Breast epithelium (tissue), 3 donors: ENCODE results near the gene PPEF1.

Experiments
- POLR2A ChIP-seq: fragments of 450-650 bp; IDR thresholded peaks from one replicate; pipeline ENCODE4 v1.6.1; 2016; ENCODE audit warnings: antibody characterized with exemption, mild to moderate bottlenecking, moderate library complexity
- POLR2AphosphoS5 ChIP-seq, 3 donors: sonication (generic); formaldehyde crosslinking; IDR thresholded peaks; one replicate each; pipeline ENCODE4 v1.6.1; 2017; ENCODE audit warnings: antibody characterized with exemption in 3 of 3
- TF ChIP-seq, protein P1 (sequence below), 3 donors: fragments of 450-650 bp; IDR thresholded peaks; one replicate each; pipeline ENCODE4 v1.5.1; 2016 to 2017; ENCODE audit warnings: antibody characterized with exemption in 3 of 3, mild to moderate bottlenecking in 3 of 3, moderate library complexity in 3 of 3

DNA sequence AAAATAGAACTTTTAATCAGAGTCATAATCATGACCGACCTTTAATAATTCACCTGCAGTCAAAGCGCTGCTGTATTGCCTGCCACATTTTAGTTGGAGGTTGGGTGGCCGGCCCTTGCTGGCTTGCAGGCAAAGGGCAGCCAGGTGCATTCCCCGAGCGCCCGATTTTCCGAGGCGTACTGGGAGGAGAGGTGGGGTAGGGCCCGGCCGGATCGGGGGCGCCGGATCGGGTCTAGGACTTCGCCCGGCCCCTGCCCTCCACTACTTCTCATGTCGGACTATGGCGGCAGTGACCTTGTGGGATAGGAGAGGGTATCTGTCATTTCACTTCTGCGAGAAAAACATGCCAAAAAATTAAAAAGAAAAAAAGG lies 33.0 kb upstream of the PPEF1 start:
- TF ChIP-seq POLR2AphosphoS5 (IDR thresholded peaks at IDR 0.05), result no peak
- TF ChIP-seq, protein P1, sequence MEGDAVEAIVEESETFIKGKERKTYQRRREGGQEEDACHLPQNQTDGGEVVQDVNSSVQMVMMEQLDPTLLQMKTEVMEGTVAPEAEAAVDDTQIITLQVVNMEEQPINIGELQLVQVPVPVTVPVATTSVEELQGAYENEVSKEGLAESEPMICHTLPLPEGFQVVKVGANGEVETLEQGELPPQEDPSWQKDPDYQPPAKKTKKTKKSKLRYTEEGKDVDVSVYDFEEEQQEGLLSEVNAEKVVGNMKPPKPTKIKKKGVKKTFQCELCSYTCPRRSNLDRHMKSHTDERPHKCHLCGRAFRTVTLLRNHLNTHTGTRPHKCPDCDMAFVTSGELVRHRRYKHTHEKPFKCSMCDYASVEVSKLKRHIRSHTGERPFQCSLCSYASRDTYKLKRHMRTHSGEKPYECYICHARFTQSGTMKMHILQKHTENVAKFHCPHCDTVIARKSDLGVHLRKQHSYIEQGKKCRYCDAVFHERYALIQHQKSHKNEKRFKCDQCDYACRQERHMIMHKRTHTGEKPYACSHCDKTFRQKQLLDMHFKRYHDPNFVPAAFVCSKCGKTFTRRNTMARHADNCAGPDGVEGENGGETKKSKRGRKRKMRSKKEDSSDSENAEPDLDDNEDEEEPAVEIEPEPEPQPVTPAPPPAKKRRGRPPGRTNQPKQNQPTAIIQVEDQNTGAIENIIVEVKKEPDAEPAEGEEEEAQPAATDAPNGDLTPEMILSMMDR (IDR thresholded peaks at IDR 0.05), result no peak
- no peak for TF ChIP-seq POLR2A
